BJ (cell line): ENCODE measurements around the gene OR10J4. TPM values are rescaled to one million over a fixed set of nuclear protein-coding genes. Genes with fewer than 3 reads are reported as not detected.

ENCODE experiments used
- CTCF ChIA-PET: fragments of 350-600 bp; formaldehyde crosslinking; extraction: SDS; loops from one replicate; lab custom pipeline; 2021; ENCODE audit warnings: antibody characterized with exemption, inconsistent platforms; lab: Yijun Ruan, JAX
- POLR2A ChIA-PET: fragments of 300-600 bp; sonication (Branson Sonifier 250); formaldehyde crosslinking; extraction: SDS; loops from one replicate; lab custom pipeline; 2021; ENCODE audit warnings: antibody characterized with exemption; lab: Charles Lee
- DNase-seq: peaks from one replicate; pipeline ENCODE4 v3.0.0-alpha.2; 2011; ENCODE audit warnings: low read depth
- H3K27me3 ChIP-seq: 2 replicates; pipeline ENCODE4 v1.6.0; 2011; ENCODE audit warnings: low read length; ENCODE audit not compliant: control insufficient read depth, insufficient read depth
- H3K36me3 ChIP-seq: 2 replicates; pipeline ENCODE4 v1.5.1; 2011; ENCODE audit warnings: low read length; ENCODE audit not compliant: control insufficient read depth, insufficient read depth
- H3K4me3 ChIP-seq: 2 replicates; pipeline ENCODE4 v1.5.1; 2011; ENCODE audit warnings: low read depth, mild to moderate bottlenecking, control low read depth, low read length
- polyA minus RNA-seq: library from RNA; depleted of rRNA, polyadenylated mRNA; stranded (reverse); fragments of >200 nt; gene quantifications from 2 replicates; pipeline ENCODE4 v1.2.3, GENCODE V29; 2011; rRNA and poly(A)+ RNA removed
- polyA plus RNA-seq: library from polyadenylated mRNA; depleted of rRNA; stranded (reverse); fragments of >200 nt; gene quantifications from 2 replicates; pipeline ENCODE4 v1.2.3, GENCODE V29; 2011; rRNA removed
- TF ChIP-seq, protein P1 (sequence below): IDR thresholded peaks from 2 replicates; pipeline ENCODE4 v1.5.1; 2011; ENCODE audit warnings: low read depth, mild to moderate bottlenecking, control low read depth, inconsistent platforms, low read length, moderate library complexity; ENCODE audit not compliant: insufficient read depth

OR10J4 gene
- not detected in 2 replicates for polyA plus RNA-seq
- not detected in 2 replicates for polyA minus RNA-seq

DNA sequence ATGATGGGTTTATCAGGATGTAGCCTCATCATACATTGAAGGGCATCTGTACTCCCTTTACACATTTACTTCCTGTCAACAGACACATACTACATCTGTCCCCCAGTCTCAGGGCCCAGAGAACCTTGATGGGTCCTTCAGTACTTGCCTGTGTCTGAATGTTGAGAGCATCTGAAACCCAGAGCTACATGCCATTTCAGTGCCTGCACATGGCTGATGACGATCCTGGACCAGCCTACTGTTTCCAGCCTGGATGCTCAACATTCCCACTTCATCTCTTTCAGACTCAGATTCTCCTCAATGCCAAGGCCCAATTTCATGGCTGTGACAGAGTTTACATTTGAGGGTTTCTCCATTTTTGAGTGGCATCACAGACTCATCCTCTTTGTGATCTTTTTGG, at the start of gene OR10J4:
OR10J4 (plus strand) TSS at position 301 of the 400 bp plus-strand sequence.
- CTCF ChIA-PET: no interaction called here

DNA sequence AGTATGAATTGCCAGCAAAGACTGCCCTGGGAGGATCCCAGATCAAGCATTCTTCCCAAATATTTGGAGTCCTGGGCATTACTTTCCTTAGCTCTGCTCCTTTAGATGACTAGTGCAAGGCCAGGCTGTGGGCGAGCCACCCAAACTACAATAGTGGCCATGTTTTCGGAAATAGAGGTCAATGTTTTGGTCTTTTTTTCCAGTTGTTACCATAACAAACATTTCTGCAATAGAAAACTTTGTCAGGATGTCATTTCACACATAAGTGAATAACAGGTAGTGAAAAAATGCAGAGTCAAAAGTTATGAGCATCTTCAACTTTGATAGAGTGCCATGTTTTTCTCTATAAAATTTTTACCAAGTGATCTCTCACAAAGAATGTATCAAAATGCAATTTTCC, 25.2 kb upstream of the OR10J4 start:
- DNase-seq: no peak
- Histone ChIP-seq H3K36me3 (no peaks in the 10 kb centered on the region), H3K4me3 (no peak overlapping the region), H3K27me3 (no peaks in the 10 kb centered on the region)
- POLR2A ChIA-PET: no interaction called here
- TF ChIP-seq, protein P1, sequence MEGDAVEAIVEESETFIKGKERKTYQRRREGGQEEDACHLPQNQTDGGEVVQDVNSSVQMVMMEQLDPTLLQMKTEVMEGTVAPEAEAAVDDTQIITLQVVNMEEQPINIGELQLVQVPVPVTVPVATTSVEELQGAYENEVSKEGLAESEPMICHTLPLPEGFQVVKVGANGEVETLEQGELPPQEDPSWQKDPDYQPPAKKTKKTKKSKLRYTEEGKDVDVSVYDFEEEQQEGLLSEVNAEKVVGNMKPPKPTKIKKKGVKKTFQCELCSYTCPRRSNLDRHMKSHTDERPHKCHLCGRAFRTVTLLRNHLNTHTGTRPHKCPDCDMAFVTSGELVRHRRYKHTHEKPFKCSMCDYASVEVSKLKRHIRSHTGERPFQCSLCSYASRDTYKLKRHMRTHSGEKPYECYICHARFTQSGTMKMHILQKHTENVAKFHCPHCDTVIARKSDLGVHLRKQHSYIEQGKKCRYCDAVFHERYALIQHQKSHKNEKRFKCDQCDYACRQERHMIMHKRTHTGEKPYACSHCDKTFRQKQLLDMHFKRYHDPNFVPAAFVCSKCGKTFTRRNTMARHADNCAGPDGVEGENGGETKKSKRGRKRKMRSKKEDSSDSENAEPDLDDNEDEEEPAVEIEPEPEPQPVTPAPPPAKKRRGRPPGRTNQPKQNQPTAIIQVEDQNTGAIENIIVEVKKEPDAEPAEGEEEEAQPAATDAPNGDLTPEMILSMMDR: no peak
- CTCF ChIA-PET: no interaction called here

More for the DNA sequence above, at the start of gene OR10J4:
- no peaks in the 10 kb centered on the region for H3K27me3 ChIP-seq
- no peak within 1 kb of the TSS for H3K4me3 ChIP-seq
- POLR2A ChIA-PET: no interaction called here
- DNase-seq: no peak
- TF ChIP-seq, protein P1: no peak
- H3K36me3 ChIP-seq: no peaks in the 10 kb centered on the region

DNA sequence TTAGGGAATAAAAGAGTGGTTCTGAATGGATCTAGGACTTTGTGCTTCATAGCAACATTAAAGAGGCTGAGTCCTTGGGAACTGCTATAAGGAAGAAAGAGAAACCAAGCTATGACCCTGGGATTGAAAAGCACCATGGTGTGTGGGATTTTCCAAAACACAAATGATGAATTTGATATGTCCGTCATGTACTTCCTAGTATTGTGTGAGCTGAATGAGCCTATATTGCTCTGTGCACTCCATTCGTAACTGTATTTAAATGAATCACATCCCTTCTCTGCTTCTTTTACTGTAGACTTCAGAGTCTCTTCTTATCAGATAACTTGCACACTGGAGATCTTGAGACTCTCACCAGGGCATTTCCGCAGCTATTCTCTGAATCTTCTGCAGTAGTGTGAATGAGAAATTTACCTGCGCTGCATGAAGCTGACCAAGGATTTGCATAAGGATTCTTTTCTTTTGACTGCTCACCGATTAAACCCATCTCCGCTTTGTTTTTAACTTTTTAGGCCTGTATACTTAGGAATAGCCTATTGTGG, 23.1 kb upstream of the OR10J4 start:
- Histone ChIP-seq H3K36me3 (no peaks in the 10 kb centered on the region), H3K27me3 (no peaks in the 10 kb centered on the region), H3K4me3 (no peak overlapping the region)
- ChIA-PET CTCF (no interaction called here), POLR2A (no interaction called here)
- TF ChIP-seq, protein P1: no peak
- DNase-seq: no peak

DNA sequence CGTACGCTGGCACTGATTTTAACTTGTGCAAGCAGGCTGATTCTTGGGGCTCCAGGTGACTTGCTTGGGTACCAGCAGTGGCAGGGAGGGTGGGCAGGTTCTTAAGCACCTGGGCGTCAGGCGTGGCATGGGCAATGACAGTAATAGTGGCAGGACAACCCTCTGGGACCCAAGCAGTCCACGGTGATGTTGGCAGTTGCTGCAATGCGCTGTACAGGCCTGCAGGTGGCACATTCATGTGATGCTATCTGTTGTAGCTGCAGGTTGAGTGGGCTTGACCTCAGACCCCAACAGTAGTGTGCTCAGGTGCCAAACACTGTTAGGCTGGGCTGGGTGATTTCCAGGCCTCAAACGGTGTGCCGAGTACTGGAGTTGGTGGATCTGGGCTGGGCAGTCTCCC, 10.2 kb upstream of the OR10J4 start:
- no peak for DNase-seq
- Histone ChIP-seq H3K36me3 (no peaks in the 10 kb centered on the region), H3K27me3 (no peaks in the 10 kb centered on the region), H3K4me3 (no peak overlapping the region)
- TF ChIP-seq, protein P1: 0 out of 2 replicates have a peak, but pooled peaks have one; percentile 8
- ChIA-PET POLR2A (no interaction called here), CTCF (interaction anchor here (0.9 to 1.5 kb wide), 2 partner anchors 227 to 359 kb away, joined by 3 to 4 read pairs; partner anchors contain the start of gene DUSP23)

DNA sequence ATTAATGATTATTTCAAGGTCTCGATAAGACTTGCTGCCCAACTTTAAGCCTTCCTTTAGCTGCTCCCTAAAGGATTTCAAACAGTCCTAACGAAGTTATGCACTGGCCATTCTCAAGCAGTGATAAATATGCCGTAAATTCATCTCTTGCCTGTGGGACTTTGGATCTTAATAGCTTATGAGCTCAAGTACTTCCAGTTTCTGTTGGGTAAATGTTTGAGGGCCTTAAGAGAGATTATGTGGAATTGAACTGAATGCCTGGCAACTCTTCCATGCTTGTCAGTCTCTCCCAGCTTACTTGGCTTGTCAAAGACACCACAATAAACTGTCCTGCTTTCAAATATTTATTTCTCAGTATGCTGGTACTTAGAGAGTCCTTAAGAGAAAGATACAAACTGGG, 3.5 kb upstream of the OR10J4 start:
- no peak for DNase-seq
- H3K36me3 ChIP-seq: no peaks in the 10 kb centered on the region
- TF ChIP-seq, protein P1: no peak
- CTCF ChIA-PET: no interaction called here
- POLR2A ChIA-PET: interaction anchor here (1.0 kb wide), 1 partner anchor 170 kb away, joined by 4 read pairs; no protein-coding TSS in a partner anchor
- H3K4me3 ChIP-seq: no peak overlapping the region
- no peaks in the 10 kb centered on the region for H3K27me3 ChIP-seq
